HFFc6 (cell line): Measurements from ENCODE around the gene C2orf69. TPM values are rescaled to one million over a fixed set of nuclear protein-coding genes. Genes with fewer than 3 reads are reported as not detected.

ENCODE experiments used
- DNase-seq: peaks from one replicate; pipeline ENCODE4 v3.0.0-alpha.2; 2018
- H3K27ac Mint-ChIP-seq: 2 replicates; pipeline ENCODE4 v1.8.0; 2020; ENCODE audit warnings: mild to moderate bottlenecking, mixed read lengths
- H3K27me3 Mint-ChIP-seq: 2 replicates; pipeline ENCODE4 v1.8.0; 2021; ENCODE audit warnings: mild to moderate bottlenecking, moderate library complexity, mixed read lengths; ENCODE audit not compliant: insufficient read depth
- H3K36me3 Mint-ChIP-seq: 2 replicates; pipeline ENCODE4 v1.8.0; 2021; ENCODE audit warnings: low read depth, mixed read lengths
- H3K4me1 Mint-ChIP-seq: 2 replicates; pipeline ENCODE4 v1.8.0; 2020; ENCODE audit warnings: low read depth, mixed read lengths
- H3K4me3 Mint-ChIP-seq: 2 replicates; pipeline ENCODE4 v1.8.0; 2020; ENCODE audit warnings: mild to moderate bottlenecking, moderate library complexity, mixed read lengths
- H3K9me3 Mint-ChIP-seq: 2 replicates; pipeline ENCODE4 v1.8.0; 2020; ENCODE audit warnings: mild to moderate bottlenecking, mixed read lengths
- CTCF ChIP-seq: fragments of 200-600 bp; sonication (generic); IDR thresholded peaks from 2 replicates; pipeline ENCODE4 v1.5.0; 2021; ENCODE audit warnings: antibody characterized with exemption, mild to moderate bottlenecking
- total RNA-seq, 6 experiments: library from RNA; stranded (reverse); fragmentation: NEBNext Ultra II Directional; extraction: Animal tissue kit (Norgen Biotek cat#: 25700); gene quantifications; 2 replicates in 1 of 6; 3 replicates in 5 of 6; pipeline ENCODE4 v1.2.3, GENCODE V29; 2021

The C2orf69 gene
- total RNA-seq, 6 experiments from 2014 or later, result 11.8 to 15.2 (median 14.4) TPM

GRCh38 chr2:199936554-199936953 lies 25.5 kb downstream of the C2orf69 start:
- peaks cover 20% of the 10 kb centered on the region for H3K36me3 Mint-ChIP-seq
- H3K9me3 Mint-ChIP-seq, result no peaks in the 10 kb centered on the region
- H3K4me1 Mint-ChIP-seq, result peaks cover 14% of the 10 kb centered on the region
- H3K4me3 Mint-ChIP-seq, result no peak overlapping the region
- DNase-seq, result no peak
- no peaks in the 10 kb centered on the region for H3K27me3 Mint-ChIP-seq
- no peak overlapping the region for H3K27ac Mint-ChIP-seq
- TF ChIP-seq CTCF, result no peak

- Mint-ChIP-seq H3K9me3 (no peaks in the 10 kb centered on the region), H3K4me3 (no peak overlapping the region), H3K4me1 (no peaks in the 10 kb centered on the region), H3K36me3 (peaks cover 14% of the 10 kb centered on the region; the same call in 1 of the 2 replicates), H3K27ac (no peak overlapping the region), H3K27me3 (peaks cover 3% of the 10 kb centered on the region; the same call in 1 of the 2 replicates)
- DNase-seq, result peak; percentile 23
- TF ChIP-seq CTCF, result peak; percentile 71
Measured at GRCh38 chr2:199940373-199940772, 29.3 kb downstream of the C2orf69 start.

DNA sequence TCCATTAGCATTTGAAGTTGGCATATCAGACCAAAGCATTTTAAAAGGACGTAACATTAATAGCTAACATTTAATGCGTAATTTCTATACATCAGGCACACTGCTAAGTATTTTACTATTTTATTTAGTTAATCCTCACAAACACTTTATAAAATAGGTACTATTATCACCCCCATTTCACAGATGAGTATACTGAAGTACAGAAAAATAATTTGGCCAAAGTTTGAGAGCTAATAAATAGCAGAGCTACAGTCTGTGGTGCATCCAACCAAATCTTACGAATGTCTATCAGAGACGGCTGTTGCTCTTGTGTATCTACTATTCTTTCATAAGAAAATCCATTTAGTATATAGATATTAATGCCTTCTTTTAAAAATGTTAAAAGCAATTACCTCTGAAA lies 32.3 kb downstream of the C2orf69 start:
- peaks cover 23% of the 10 kb centered on the region for H3K36me3 Mint-ChIP-seq
- no peak overlapping the region for H3K27ac Mint-ChIP-seq
- H3K27me3 Mint-ChIP-seq, result peaks cover 3% of the 10 kb centered on the region; the same call in 1 of the 2 replicates
- no peak for TF ChIP-seq CTCF
- H3K4me1 Mint-ChIP-seq, result peaks cover 15% of the 10 kb centered on the region
- H3K9me3 Mint-ChIP-seq, result no peaks in the 10 kb centered on the region
- no peak for DNase-seq
- H3K4me3 Mint-ChIP-seq, result no peak overlapping the region

- Mint-ChIP-seq H3K27me3 (peaks cover 3% of the 10 kb centered on the region; the same call in 1 of the 2 replicates), H3K36me3 (peaks cover 15% of the 10 kb centered on the region), H3K9me3 (no peaks in the 10 kb centered on the region), H3K4me3 (no peak overlapping the region), H3K4me1 (peaks cover 15% of the 10 kb centered on the region), H3K27ac (peak overlapping the region; percentile 2; the same call in 1 of the 2 replicates)
- TF ChIP-seq CTCF, result no peak
- no peak for DNase-seq
Measured at GRCh38 chr2:199946196-199946595, 35.1 kb downstream of the C2orf69 start.

GRCh38 chr2:199946836-199947235 lies 35.7 kb downstream of the C2orf69 start:
- H3K36me3 Mint-ChIP-seq, result peaks cover 15% of the 10 kb centered on the region
- peak; percentile 31 for DNase-seq
- peaks cover 3% of the 10 kb centered on the region; the same call in 1 of the 2 replicates for H3K27me3 Mint-ChIP-seq
- H3K9me3 Mint-ChIP-seq, result no peaks in the 10 kb centered on the region
- H3K27ac Mint-ChIP-seq, result peak overlapping the region; percentile 68
- no peak for TF ChIP-seq CTCF
- no peak overlapping the region for H3K4me3 Mint-ChIP-seq
- H3K4me1 Mint-ChIP-seq, result peaks cover 15% of the 10 kb centered on the region

DNA sequence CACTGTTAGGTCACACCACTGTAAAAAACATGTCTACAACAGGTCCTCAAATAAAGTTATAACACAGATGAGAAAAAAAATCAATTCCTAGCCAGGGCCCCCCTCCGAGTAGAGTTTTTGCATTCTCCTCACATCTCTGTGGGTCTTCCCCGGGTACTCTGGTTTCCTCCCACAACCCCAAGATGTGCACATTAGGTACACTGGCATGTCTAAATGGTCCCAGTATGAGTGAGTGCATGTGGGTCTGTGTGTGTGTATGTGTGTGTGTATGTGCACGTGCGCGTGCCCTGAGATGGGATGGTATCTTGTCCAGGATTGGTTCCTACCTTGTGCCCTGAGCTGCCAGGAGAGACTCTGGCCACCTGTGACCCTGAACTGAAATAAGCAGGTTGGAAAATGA lies 39.3 kb downstream of the C2orf69 start:
- Mint-ChIP-seq H3K4me3 (no peak overlapping the region), H3K4me1 (peaks cover 23% of the 10 kb centered on the region), H3K36me3 (peaks cover 13% of the 10 kb centered on the region), H3K27me3 (no peaks in the 10 kb centered on the region; the same call in 1 of the 2 replicates), H3K9me3 (no peaks in the 10 kb centered on the region), H3K27ac (no peak overlapping the region)
- no peak for TF ChIP-seq CTCF
- DNase-seq, result no peak
